Endothelial cell of umbilical vein (primary cell): ENCODE data around the gene SLC16A7.

Experiments
- EZH2 ChIP-seq: IDR thresholded peaks from 2 replicates; pipeline ENCODE4 v1.6.1; 2012; ENCODE audit warnings: borderline replicate concordance, low read depth, mild to moderate bottlenecking, moderate library complexity, low read length, inconsistent platforms; ENCODE audit not compliant: severe bottlenecking
- GATA2 ChIP-seq: IDR thresholded peaks from 2 replicates; pipeline ENCODE4 v1.7.0; 2011; ENCODE audit warnings: low read depth, mild to moderate bottlenecking, moderate library complexity, mixed read lengths, low read length; ENCODE audit not compliant: insufficient read length, insufficient read depth
- JUN ChIP-seq: IDR thresholded peaks from 2 replicates; pipeline ENCODE4 v1.6.1; 2011; ENCODE audit warnings: borderline replicate concordance, low read depth; ENCODE audit not compliant: insufficient read length, insufficient read depth
- MYC ChIP-seq: IDR thresholded peaks from one replicate; pipeline ENCODE4 v1.6.1; 2011; ENCODE audit warnings: mild to moderate bottlenecking, low read depth, low read length
- POLR2A ChIP-seq: IDR thresholded peaks from 2 replicates; pipeline ENCODE4 v1.6.1; 2012; ENCODE audit warnings: low read depth, mild to moderate bottlenecking, control low read depth, low read length
- POLR2AphosphoS5 ChIP-seq: IDR thresholded peaks from 2 replicates; pipeline ENCODE4 v1.6.1; 2012; ENCODE audit warnings: low read depth, mild to moderate bottlenecking, control low read depth, low read length, moderate library complexity; ENCODE audit not compliant: insufficient read depth
- TF ChIP-seq, protein P1 (sequence below): IDR thresholded peaks from 2 replicates; pipeline ENCODE4 v1.6.1; 2011; ENCODE audit not compliant: insufficient read depth, insufficient read length
- TF ChIP-seq, protein P2 (sequence below), 2 donors: IDR thresholded peaks; 1 replicate in 1 of 2; 2 replicates in 1 of 2; pipeline ENCODE4 v1.5.1; 2011; ENCODE audit warnings: low read length in 2 of 2, mild to moderate bottlenecking in 2 of 2, moderate library complexity in 2 of 2, control low read depth in 1 of 2, inconsistent platforms in 1 of 2, low read depth in 1 of 2; ENCODE audit not compliant: insufficient read depth in 1 of 2; ENCODE audit errors: extremely low read depth in 1 of 2

DNA sequence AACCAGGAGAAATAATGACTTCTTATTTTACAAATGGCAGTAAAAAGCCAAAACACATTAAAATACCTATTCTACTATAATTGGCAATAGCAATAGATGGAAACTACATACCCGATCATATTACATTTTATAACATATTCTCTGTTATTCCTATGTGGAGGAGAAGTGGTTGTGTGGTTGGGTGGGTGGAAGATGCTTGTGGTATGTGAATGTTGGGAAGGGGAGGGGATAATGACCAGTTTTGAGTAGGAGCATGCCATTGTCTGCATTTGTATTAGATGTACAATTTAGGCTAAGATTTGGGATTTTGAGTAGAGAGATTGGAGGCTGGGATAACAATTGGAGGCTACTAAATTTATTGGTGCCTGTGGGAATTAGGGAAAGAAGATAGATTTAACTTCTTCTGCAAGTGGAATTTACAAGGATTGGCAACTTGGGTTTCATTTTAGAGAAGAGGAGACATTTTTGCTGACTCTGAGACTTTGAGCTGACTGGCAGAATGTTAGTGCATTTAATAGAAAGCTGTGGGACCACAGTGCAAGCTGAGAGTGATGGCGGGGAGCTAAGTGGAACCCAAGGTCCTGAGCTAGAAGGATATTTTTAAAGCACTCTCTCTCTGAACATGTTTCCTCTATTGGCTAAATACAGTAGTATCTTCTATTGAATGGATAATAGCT is 65.2 kb downstream of the SLC16A7 start:
- TF ChIP-seq, protein P1, sequence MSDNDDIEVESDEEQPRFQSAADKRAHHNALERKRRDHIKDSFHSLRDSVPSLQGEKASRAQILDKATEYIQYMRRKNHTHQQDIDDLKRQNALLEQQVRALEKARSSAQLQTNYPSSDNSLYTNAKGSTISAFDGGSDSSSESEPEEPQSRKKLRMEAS, result no peak
- TF ChIP-seq POLR2A (no peak), POLR2AphosphoS5 (no peak), EZH2 (no peak), MYC (no peak), GATA2 (no peak), JUN (no peak)
- TF ChIP-seq, protein P2, sequence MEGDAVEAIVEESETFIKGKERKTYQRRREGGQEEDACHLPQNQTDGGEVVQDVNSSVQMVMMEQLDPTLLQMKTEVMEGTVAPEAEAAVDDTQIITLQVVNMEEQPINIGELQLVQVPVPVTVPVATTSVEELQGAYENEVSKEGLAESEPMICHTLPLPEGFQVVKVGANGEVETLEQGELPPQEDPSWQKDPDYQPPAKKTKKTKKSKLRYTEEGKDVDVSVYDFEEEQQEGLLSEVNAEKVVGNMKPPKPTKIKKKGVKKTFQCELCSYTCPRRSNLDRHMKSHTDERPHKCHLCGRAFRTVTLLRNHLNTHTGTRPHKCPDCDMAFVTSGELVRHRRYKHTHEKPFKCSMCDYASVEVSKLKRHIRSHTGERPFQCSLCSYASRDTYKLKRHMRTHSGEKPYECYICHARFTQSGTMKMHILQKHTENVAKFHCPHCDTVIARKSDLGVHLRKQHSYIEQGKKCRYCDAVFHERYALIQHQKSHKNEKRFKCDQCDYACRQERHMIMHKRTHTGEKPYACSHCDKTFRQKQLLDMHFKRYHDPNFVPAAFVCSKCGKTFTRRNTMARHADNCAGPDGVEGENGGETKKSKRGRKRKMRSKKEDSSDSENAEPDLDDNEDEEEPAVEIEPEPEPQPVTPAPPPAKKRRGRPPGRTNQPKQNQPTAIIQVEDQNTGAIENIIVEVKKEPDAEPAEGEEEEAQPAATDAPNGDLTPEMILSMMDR (IDR thresholded peaks at IDR 0.05; ENCODE audit: extremely low read depth in 1 of 2, insufficient read depth in 1 of 2, low read depth in 1 of 2, low read length in 2 of 2), result no peak
